OCI-LY7 (cell line): Measurements from ENCODE around the gene ALKBH2.

Experiments
- EZH2phosphoT487 ChIP-seq: fragments of 200-600 bp; sonication (generic); IDR thresholded peaks from 2 replicates; pipeline ENCODE4 v1.6.1; 2018; ENCODE audit warnings: low read depth, borderline replicate concordance, mild to moderate bottlenecking, mixed run types, antibody characterized with exemption, low read length, moderate library complexity, mixed read lengths
- TF ChIP-seq, protein P1 (sequence below): fragments of 200-600 bp; sonication (generic); conservative IDR thresholded peaks from 2 replicates; pipeline ENCODE4 v1.5.1; 2014; ENCODE audit warnings: mild to moderate bottlenecking, antibody characterized with exemption, low read length, moderate library complexity, mixed read lengths

- TF ChIP-seq, protein P1, sequence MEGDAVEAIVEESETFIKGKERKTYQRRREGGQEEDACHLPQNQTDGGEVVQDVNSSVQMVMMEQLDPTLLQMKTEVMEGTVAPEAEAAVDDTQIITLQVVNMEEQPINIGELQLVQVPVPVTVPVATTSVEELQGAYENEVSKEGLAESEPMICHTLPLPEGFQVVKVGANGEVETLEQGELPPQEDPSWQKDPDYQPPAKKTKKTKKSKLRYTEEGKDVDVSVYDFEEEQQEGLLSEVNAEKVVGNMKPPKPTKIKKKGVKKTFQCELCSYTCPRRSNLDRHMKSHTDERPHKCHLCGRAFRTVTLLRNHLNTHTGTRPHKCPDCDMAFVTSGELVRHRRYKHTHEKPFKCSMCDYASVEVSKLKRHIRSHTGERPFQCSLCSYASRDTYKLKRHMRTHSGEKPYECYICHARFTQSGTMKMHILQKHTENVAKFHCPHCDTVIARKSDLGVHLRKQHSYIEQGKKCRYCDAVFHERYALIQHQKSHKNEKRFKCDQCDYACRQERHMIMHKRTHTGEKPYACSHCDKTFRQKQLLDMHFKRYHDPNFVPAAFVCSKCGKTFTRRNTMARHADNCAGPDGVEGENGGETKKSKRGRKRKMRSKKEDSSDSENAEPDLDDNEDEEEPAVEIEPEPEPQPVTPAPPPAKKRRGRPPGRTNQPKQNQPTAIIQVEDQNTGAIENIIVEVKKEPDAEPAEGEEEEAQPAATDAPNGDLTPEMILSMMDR, result no peak
- TF ChIP-seq EZH2phosphoT487, result no peak
Observed at GRCh38 chr12:109074866-109075265, 18.4 kb downstream of the ALKBH2 start.
